LNCAP (cell line): ENCODE measurements around the gene GRIN2A.

Source experiments
- TF ChIP-seq, protein P1 (sequence below): fragments of 450-650 bp; IDR thresholded peaks from 2 replicates; pipeline ENCODE4 v1.5.1; 2017; ENCODE audit warnings: mild to moderate bottlenecking

GRIN2A gene

DNA sequence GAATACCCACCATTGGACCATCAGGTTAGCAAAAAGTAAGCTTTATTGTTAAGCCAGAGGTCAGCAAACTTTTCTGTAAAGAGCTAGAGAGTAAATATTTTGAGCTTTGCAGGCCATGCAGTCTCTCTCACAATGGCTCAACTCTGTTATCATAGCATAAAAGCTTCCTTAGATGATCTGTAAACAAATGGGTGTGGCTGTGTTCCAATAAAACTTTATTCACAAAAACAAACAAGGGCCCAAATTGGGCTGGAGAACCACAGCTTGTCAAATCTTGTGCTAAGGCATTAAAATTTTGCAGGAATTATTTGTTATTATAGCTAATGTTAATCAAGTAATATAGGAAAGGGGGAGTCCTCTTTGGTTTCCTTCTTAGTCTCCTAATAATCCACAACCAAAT, 153.6 kb downstream of the GRIN2A start:
- TF ChIP-seq, protein P1, sequence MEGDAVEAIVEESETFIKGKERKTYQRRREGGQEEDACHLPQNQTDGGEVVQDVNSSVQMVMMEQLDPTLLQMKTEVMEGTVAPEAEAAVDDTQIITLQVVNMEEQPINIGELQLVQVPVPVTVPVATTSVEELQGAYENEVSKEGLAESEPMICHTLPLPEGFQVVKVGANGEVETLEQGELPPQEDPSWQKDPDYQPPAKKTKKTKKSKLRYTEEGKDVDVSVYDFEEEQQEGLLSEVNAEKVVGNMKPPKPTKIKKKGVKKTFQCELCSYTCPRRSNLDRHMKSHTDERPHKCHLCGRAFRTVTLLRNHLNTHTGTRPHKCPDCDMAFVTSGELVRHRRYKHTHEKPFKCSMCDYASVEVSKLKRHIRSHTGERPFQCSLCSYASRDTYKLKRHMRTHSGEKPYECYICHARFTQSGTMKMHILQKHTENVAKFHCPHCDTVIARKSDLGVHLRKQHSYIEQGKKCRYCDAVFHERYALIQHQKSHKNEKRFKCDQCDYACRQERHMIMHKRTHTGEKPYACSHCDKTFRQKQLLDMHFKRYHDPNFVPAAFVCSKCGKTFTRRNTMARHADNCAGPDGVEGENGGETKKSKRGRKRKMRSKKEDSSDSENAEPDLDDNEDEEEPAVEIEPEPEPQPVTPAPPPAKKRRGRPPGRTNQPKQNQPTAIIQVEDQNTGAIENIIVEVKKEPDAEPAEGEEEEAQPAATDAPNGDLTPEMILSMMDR: no peak

DNA sequence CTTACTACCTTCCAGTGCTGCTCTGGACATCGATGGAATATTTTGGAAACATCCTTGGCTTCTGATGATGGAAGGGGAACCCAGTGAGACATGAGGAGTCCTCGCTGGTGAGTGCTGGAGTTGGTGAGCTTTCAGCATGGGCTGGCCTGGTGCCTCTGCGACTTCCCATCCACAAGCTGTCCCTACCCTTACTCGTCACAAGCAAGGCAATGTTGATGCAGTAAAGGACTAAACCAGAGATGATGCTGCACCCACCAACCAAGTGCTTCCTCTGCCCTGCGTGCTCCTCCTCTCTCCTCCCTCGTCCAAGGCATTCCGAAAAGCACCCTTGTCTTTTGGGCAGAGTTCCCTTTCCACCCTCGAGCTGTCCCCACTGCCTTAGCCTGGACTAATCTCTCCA, 154.7 kb downstream of the GRIN2A start:
- TF ChIP-seq, protein P1: no peak

DNA sequence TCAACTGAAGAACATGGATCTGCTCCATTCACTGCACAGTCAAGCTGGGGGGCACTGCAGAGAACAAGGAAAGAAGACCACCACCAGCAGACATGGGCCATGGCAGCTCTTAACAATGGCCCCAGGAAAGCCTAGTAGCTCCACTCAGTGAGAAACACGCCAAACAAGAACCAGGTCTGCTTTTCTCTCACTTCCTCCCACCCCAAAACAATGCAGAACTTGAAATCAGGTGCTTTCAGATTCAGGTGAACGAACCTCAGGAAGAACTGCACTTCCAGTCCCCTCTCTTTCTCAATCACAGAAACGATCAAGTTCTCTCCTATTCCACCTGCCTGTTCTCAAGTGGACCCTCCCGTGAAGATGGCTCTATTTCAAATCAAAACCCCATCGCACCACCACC, 155.6 kb downstream of the GRIN2A start:
- TF ChIP-seq, protein P1: no peak

DNA sequence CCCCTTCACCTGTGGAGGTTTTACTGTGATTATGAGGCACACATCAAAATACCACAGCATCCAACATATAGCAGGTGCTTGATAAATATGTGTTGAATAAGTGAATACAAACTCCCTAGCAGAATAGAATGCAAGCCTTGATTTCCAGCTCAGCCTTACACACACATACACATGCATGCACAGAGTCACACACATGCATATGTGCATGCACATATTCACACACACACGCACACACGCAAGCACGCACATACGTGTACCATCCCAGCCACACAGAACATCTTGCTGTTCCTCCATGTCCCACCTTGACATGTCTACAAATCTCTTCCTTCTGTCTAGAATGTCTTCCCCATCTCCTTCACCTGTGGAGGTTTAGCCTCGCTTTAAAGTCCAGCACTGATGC, 160.1 kb downstream of the GRIN2A start:
- TF ChIP-seq, protein P1: no peak

DNA sequence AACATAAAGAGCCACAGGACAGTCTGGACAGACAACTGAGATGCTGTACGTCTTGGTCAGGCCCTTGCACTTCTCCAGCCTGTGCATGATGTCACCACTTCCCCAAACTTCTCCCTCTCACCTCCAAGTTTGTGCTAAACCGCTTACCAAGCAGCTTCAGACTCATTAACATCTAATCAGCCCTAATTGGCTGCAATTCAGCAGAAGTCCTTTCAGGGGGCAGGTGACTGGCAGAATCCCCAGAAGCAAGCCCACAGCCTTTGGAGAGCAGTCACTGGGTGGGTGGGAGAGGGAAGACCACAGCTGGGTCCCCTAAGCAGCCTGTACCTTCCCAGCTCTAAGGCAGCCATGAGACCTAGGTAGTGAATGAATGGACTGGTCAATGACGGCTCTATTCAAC, 161.4 kb downstream of the GRIN2A start:
- TF ChIP-seq, protein P1: no peak

DNA sequence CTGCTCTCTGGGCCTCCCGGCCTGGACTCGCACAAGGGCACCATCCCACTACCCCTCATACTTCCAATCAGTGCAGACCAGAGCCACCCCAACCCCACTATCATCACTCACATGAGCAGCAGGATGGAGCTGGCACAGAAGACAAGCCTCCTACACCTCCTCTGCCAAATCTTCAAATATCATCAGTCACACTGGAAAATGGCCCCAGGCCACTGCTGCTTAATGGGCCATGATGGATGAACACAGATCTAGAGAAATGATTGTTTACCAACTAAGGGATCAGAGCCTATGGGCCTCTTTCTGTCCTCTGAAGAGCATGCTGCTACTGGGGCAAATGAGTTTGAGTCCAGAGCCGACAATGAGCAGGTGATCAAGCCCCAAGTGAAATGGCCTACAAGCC, 165.5 kb downstream of the GRIN2A start:
- TF ChIP-seq, protein P1: no peak

DNA sequence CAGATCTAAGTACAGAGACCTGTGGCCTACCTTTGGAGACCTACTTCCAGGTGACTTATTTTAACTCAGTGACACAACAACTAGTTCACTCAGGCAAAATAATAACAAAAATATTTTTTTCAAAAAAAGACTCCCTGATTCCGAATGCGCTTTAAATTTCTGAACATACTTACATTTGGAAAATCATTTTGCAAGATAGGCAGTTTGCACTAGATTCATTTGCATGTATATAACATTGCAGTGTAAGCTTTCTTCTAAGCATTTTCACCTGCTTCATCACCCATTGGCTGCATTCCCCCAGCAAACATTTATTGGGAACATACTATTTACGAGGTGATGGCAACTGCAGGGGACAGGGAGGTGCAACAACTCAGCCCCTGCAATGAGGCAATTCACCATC, 166.8 kb downstream of the GRIN2A start:
- TF ChIP-seq, protein P1: no peak

DNA sequence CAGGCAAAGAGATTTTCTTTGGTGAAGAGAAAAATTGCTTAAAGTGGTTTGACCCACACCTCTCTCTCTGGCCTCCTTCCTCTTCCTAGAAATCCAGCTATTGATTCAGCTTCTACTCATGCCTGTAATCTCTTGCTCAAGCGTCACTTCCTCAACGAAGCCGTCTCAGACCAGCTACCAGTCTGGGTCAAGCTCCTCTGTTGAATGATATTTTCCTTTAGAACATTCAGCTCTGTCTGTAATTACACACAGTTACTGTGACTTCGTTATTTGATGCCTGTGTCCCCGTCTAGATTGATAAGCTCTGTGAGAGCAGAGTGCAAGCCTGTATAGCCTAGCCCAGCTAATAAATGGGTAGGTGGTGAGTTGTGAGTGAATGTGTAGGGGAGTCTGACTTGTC, 168.5 kb downstream of the GRIN2A start:
- TF ChIP-seq, protein P1: no peak
